ENCODE data around the gene ANAPC7. TPM values are rescaled to one million over a fixed set of nuclear protein-coding genes. Genes with fewer than 3 reads are reported as not detected.

Gene ANAPC7
- total and polyA plus RNA-seq, 2 of the 13 experiments (the other 11 are each of a cell fraction or from before 2014, with no cell fraction given): 40.0 to 69.1 TPM

DNA sequence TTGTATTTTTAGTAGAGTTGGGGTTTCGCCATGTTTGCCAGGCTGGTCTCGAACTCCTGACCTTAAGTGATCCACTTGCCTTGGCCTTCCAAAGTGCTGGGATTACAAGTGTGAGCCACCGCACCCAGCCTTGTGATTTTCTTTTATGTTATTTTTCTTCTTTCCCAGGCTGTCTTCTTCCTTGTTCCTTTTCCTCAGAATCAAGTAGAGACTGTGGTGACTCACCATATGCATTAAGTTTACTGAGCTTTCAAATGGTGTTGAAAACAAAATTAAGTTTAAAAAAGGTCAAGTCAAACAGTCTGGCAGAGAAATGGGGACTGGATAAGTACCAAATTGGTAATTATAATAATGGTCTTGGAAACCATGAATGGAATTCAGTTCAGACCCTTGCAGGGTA lies 40.9 kb upstream of the ANAPC7 start:
- Histone ChIP-seq H3K27ac (ENCODE audit: extremely low read length, insufficient read depth, low read length) (no peak overlapping the region), H3K4me1 (ENCODE audit: insufficient read depth, low read length) (peaks cover 23% of the 10 kb centered on the region), H2AFZ (ENCODE audit: low read length) (no peak overlapping the region), H3K79me2 (ENCODE audit: insufficient read depth, low read length) (peaks cover 25% of the 10 kb centered on the region), H4K20me1 (ENCODE audit: insufficient read depth, low read length) (no peaks in the 10 kb centered on the region), H3K4me2 (ENCODE audit: low read depth, low read length) (no peak overlapping the region), H3K4me3 (replicated peaks in 1 of 3; ENCODE audit: insufficient read depth in 1 of 3, low read depth in 2 of 3, low read length in 3 of 3) (no peak overlapping the region), H3K9ac (ENCODE audit: insufficient read depth, low read depth, low read length) (no peak overlapping the region), H3K9me3 (ENCODE audit: low read length) (no peaks in the 10 kb centered on the region), H3K36me3 (replicated peaks in 1 of 2; ENCODE audit: control insufficient read depth in 1 of 2, insufficient read depth in 2 of 2, low read length in 2 of 2) (peaks cover 7 to 43% of the 10 kb centered on the region in 2 experiments), H3K27me3 (ENCODE audit: control insufficient read depth in 1 of 2, insufficient read depth in 2 of 2, low read length in 2 of 2) (no peaks in the 10 kb centered on the region)
- CTCF ChIA-PET (ENCODE audit: low intra/inter-chr PET ratio, low total read pairs): no interaction called here
- no peak for ATAC-seq
- FAIRE-seq: no peak
- intact Hi-C loops (cut with micrococcal nuclease; ENCODE audit: unreplicated experiment): no loop called here
- POLR2A ChIA-PET: no interaction called here
- in situ Hi-C loops (cut with HindIII; ENCODE audit: extremely low pct_ligation_motif_present, low pct_unique_long_range_greater_than_20kb): loop anchor here (25.0 kb wide), 1 partner anchor 332 kb away; the partner anchor contains the start of gene IFT81
- TF ChIP-seq, protein P1, sequence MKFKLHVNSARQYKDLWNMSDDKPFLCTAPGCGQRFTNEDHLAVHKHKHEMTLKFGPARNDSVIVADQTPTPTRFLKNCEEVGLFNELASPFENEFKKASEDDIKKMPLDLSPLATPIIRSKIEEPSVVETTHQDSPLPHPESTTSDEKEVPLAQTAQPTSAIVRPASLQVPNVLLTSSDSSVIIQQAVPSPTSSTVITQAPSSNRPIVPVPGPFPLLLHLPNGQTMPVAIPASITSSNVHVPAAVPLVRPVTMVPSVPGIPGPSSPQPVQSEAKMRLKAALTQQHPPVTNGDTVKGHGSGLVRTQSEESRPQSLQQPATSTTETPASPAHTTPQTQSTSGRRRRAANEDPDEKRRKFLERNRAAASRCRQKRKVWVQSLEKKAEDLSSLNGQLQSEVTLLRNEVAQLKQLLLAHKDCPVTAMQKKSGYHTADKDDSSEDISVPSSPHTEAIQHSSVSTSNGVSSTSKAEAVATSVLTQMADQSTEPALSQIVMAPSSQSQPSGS (CRISPR knock-in tag; IDR thresholded peaks at IDR 0.05): no peak
- no peak for TF ChIP-seq FOXK1 (CRISPR knock-in tag; IDR thresholded peaks at IDR 0.05; ENCODE audit: borderline replicate concordance, low read depth)
- TF ChIP-seq SP140L (CRISPR knock-in tag; IDR thresholded peaks at IDR 0.05; ENCODE audit: borderline replicate concordance): no peak
- TF ChIP-seq ZNF33B (CRISPR knock-in tag; IDR thresholded peaks at IDR 0.05): no peak
- TF ChIP-seq ZNF629 (CRISPR knock-in tag; conservative IDR thresholded peaks at IDR 0.05): no peak
- TF ChIP-seq SP5 (CRISPR knock-in tag; IDR thresholded peaks at IDR 0.05; ENCODE audit: borderline replicate concordance, low read depth): no peak
- TF ChIP-seq ZNF652 (CRISPR knock-in tag; IDR thresholded peaks at IDR 0.05; ENCODE audit: borderline replicate concordance, low read depth): no peak
- TF ChIP-seq GATA4 (IDR thresholded peaks at IDR 0.05; ENCODE audit: borderline replicate concordance, low read depth): no peak
- TF ChIP-seq, protein P2, sequence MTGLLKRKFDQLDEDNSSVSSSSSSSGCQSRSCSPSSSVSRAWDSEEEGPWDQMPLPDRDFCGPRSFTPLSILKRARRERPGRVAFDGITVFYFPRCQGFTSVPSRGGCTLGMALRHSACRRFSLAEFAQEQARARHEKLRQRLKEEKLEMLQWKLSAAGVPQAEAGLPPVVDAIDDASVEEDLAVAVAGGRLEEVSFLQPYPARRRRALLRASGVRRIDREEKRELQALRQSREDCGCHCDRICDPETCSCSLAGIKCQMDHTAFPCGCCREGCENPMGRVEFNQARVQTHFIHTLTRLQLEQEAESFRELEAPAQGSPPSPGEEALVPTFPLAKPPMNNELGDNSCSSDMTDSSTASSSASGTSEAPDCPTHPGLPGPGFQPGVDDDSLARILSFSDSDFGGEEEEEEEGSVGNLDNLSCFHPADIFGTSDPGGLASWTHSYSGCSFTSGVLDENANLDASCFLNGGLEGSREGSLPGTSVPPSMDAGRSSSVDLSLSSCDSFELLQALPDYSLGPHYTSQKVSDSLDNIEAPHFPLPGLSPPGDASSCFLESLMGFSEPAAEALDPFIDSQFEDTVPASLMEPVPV (CRISPR knock-in tag; IDR thresholded peaks at IDR 0.05): no peak
- TF ChIP-seq YEATS2 (CRISPR knock-in tag; IDR thresholded peaks at IDR 0.05; ENCODE audit: borderline replicate concordance): no peak
- TF ChIP-seq, protein P3, sequence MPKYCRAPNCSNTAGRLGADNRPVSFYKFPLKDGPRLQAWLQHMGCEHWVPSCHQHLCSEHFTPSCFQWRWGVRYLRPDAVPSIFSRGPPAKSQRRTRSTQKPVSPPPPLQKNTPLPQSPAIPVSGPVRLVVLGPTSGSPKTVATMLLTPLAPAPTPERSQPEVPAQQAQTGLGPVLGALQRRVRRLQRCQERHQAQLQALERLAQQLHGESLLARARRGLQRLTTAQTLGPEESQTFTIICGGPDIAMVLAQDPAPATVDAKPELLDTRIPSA (CRISPR knock-in tag; IDR thresholded peaks at IDR 0.05; ENCODE audit: borderline replicate concordance): no peak
- TF ChIP-seq KDM2A (CRISPR knock-in tag; IDR thresholded peaks at IDR 0.05; ENCODE audit: borderline replicate concordance, low read depth): no peak
- no peak for TF ChIP-seq NFRKB (IDR thresholded peaks at IDR 0.05)
- no peak for TF ChIP-seq ZFYVE20 (CRISPR knock-in tag; IDR thresholded peaks at IDR 0.05; ENCODE audit: borderline replicate concordance, low read depth)
- no peak for TF ChIP-seq MEIS1 (CRISPR knock-in tag; IDR thresholded peaks at IDR 0.05; ENCODE audit: borderline replicate concordance)
- no TSS peak for BruUV-seq (replicated peaks)
- DNase-seq (ENCODE audit: low spot score): no peak
- WGBS (ENCODE audit: low lambda C conversion rate): 92% methylated on average over 3 of the region's 3 CpGs

Measured in HepG2 (cell line).